SK-N-SH (cell line): ENCODE measurements around the gene ROBO1. TPM values are rescaled to one million over a fixed set of nuclear protein-coding genes. Genes with fewer than 3 reads are reported as not detected.

Experiments
- CTCF ChIA-PET: fragments of 300-600, 350-600 bp; formaldehyde crosslinking; extraction: SDS; loops from one replicate; lab custom pipeline; 2021; lab: Yijun Ruan, JAX
- POLR2A ChIA-PET: fragments of 350-600 bp; sonication (Branson Sonifier 250); formaldehyde crosslinking; extraction: SDS; loops from one replicate; lab custom pipeline; 2020; ENCODE audit warnings: antibody characterized with exemption, inconsistent platforms; lab: Yijun Ruan, JAX
- DNase-seq: peaks from one replicate; pipeline ENCODE4 v3.0.0; 2012
- H2AFZ ChIP-seq: fragments of 200-600 bp; sonication (generic); 2 replicates; pipeline ENCODE4 v1.8.1; 2016; ENCODE audit warnings: antibody characterized with exemption, mild to moderate bottlenecking, low read depth
- H3F3A ChIP-seq: fragments of 200-600 bp; sonication (generic); replicated peaks from 2 replicates; pipeline ENCODE3; 2016; ENCODE audit warnings: antibody characterized with exemption, mild to moderate bottlenecking; ENCODE audit not compliant: insufficient read depth
- H3K27ac ChIP-seq, 2 experiments: fragments of 200-500 bp in 1 of 2; fragments of 200-600 bp in 1 of 2; sonication (Bioruptor generic) in 1 of 2; sonication (generic), shearing (Covaris generic) in 1 of 2; 2 replicates each; pipeline versions ENCODE4 v1.5.1 to v1.6.1; 2014 to 2016; ENCODE audit warnings: low read depth in 2 of 2, inconsistent platforms in 1 of 2, low read length in 1 of 2, mild to moderate bottlenecking in 1 of 2, mixed read lengths in 1 of 2
- H3K27me3 ChIP-seq: fragments of 200-600 bp; sonication (generic), shearing (Covaris generic); 2 replicates; pipeline ENCODE4 v1.6.1; 2016; ENCODE audit warnings: mixed run types; ENCODE audit not compliant: insufficient read depth
- H3K36me3 ChIP-seq, 2 experiments: fragments of 200-500 bp in 1 of 2; fragments of 200-600 bp in 1 of 2; sonication (Bioruptor generic) in 1 of 2; sonication (generic) in 1 of 2; replicated peaks in 1 of 2; 2 replicates each; pipeline versions ENCODE3 to v1.5.1; 2014 to 2016; ENCODE audit warnings: low read length in 1 of 2, mild to moderate bottlenecking in 1 of 2; ENCODE audit not compliant: insufficient read depth in 2 of 2, control insufficient read depth in 1 of 2
- H3K4me1 ChIP-seq, 2 experiments: fragments of 200-500 bp in 1 of 2; fragments of 200-600 bp in 1 of 2; sonication (Bioruptor generic) in 1 of 2; sonication (generic), shearing (Covaris generic) in 1 of 2; 2 replicates each; pipeline versions ENCODE4 v1.5.1 to v1.6.1; 2014 to 2016; ENCODE audit warnings: low read depth in 1 of 2, low read length in 1 of 2, mixed run types in 1 of 2; ENCODE audit not compliant: insufficient read depth in 2 of 2, control insufficient read depth in 1 of 2
- H3K4me2 ChIP-seq: fragments of 200-600 bp; sonication (generic), shearing (Covaris generic); 2 replicates; pipeline ENCODE4 v1.6.1; 2017; ENCODE audit warnings: mixed run types
- H3K4me3 ChIP-seq, 2 experiments: fragments of 200-500 bp in 1 of 2; fragments of 200-600 bp in 1 of 2; sonication (Bioruptor generic) in 1 of 2; sonication (generic), shearing (Covaris generic) in 1 of 2; 2 replicates each; pipeline versions ENCODE4 v1.5.1 to v1.8.1; 2014 to 2016; ENCODE audit warnings: low read depth in 2 of 2, inconsistent platforms in 1 of 2, low read length in 1 of 2, mild to moderate bottlenecking in 1 of 2, mixed read lengths in 1 of 2, moderate library complexity in 1 of 2
- H3K79me2 ChIP-seq: fragments of 200-600 bp; sonication (generic); 2 replicates; pipeline ENCODE4 v1.8.1; 2017; ENCODE audit warnings: mild to moderate bottlenecking; ENCODE audit not compliant: insufficient read depth
- H3K9ac ChIP-seq: fragments of 200-600 bp; sonication (generic); 2 replicates; pipeline ENCODE4 v1.6.1; 2017; ENCODE audit warnings: mixed run types
- H3K9me2 ChIP-seq: fragments of 200-600 bp; sonication (generic); 2 replicates; pipeline ENCODE4 v1.6.1; 2017; ENCODE audit warnings: mixed run types
- H3K9me3 ChIP-seq: fragments of 200-600 bp; sonication (generic); 2 replicates; pipeline ENCODE4 v1.6.1; 2017; ENCODE audit warnings: mixed run types, mild to moderate bottlenecking, moderate library complexity
- H4K20me1 ChIP-seq: fragments of 200-600 bp; sonication (generic); 2 replicates; pipeline ENCODE4 v1.6.1; 2017; ENCODE audit warnings: mild to moderate bottlenecking, mixed run types; ENCODE audit not compliant: insufficient read depth
- CHD2 ChIP-seq: fragments of 150-350 bp; IDR thresholded peaks from 2 replicates; pipeline ENCODE4 v1.6.1; 2018; ENCODE audit warnings: low read length; ENCODE audit not compliant: partially characterized antibody
- EP300 ChIP-seq, 2 experiments: IDR thresholded peaks; 2 replicates each; pipeline versions ENCODE4 v1.4.0 to v1.6.1; 2012; ENCODE audit warnings: borderline replicate concordance in 1 of 2, low read depth in 1 of 2, low read length in 1 of 2
- FOXJ3 ChIP-seq: sonication (generic); formaldehyde crosslinking; IDR thresholded peaks from 2 replicates; pipeline ENCODE4 v1.5.1; 2020; ENCODE audit warnings: mild to moderate bottlenecking, missing genetic modification reagents
- FOXM1 ChIP-seq: IDR thresholded peaks from 2 replicates; pipeline ENCODE4 v1.4.0; 2012; ENCODE audit warnings: low read depth, mild to moderate bottlenecking
- MEF2A ChIP-seq: IDR thresholded peaks from 2 replicates; pipeline ENCODE4 v1.4.0; 2012; ENCODE audit warnings: low read depth, borderline replicate concordance
- NFIC ChIP-seq: IDR thresholded peaks from 2 replicates; pipeline ENCODE4 v1.4.0; 2012; ENCODE audit warnings: borderline replicate concordance
- POLR2AphosphoS5 ChIP-seq: IDR thresholded peaks from 2 replicates; pipeline ENCODE4 v1.6.1; 2012; ENCODE audit warnings: low read depth, low read length
- RCOR1 ChIP-seq: fragments of 150-350 bp; IDR thresholded peaks from 2 replicates; pipeline ENCODE4 v1.6.1; 2017; ENCODE audit warnings: antibody characterized with exemption, low read length
- SIN3A ChIP-seq: IDR thresholded peaks from 2 replicates; pipeline ENCODE4 v1.6.1; 2012; ENCODE audit warnings: low read depth, mild to moderate bottlenecking, low read length, moderate library complexity, borderline replicate concordance
- SMC3 ChIP-seq: IDR thresholded peaks from 2 replicates; pipeline ENCODE4 v1.6.1; 2012; ENCODE audit warnings: low read depth, low read length, improper control_type of control experiment
- TAF1 ChIP-seq: IDR thresholded peaks from 2 replicates; pipeline ENCODE4 v1.6.1; 2012; ENCODE audit warnings: low read depth, mild to moderate bottlenecking, low read length, moderate library complexity, borderline replicate concordance
- TCF12 ChIP-seq: IDR thresholded peaks from 2 replicates; pipeline ENCODE4 v1.4.0; 2012
- WGBS: methylation state at CpG from one replicate; pipeline ENCODE4 v1.1.6; 2017; ENCODE audit warnings: low lambda C conversion rate; 5-methylcytosine and 5-hydroxymethylcytosine counted together
- polyA plus RNA-seq, 3 experiments: library from polyadenylated mRNA; depleted of rRNA; stranded (reverse); fragments of >200 nt; gene quantifications; 2 replicates each; pipeline ENCODE4 v1.2.3, GENCODE V29; 2012
- TF ChIP-seq, protein P1 (sequence below): IDR thresholded peaks from 2 replicates; pipeline ENCODE4 v1.4.0; 2012; ENCODE audit warnings: low read depth
- TF ChIP-seq, protein P2 (sequence below): IDR thresholded peaks from 2 replicates; pipeline ENCODE4 v1.6.1; 2012; ENCODE audit warnings: mild to moderate bottlenecking, low read depth, low read length, moderate library complexity
- TF ChIP-seq, protein P3 (sequence below): IDR thresholded peaks from 2 replicates; pipeline ENCODE4; 2012
- TF ChIP-seq, protein P4 (sequence below): fragments of 150-350 bp; IDR thresholded peaks from 2 replicates; pipeline ENCODE4 v1.6.1; 2017; ENCODE audit warnings: antibody characterized with exemption, low read length, low read depth, borderline replicate concordance
- TF ChIP-seq, protein P5 (sequence below): IDR thresholded peaks from 2 replicates; pipeline ENCODE4 v1.4.0; 2012; ENCODE audit warnings: low read depth, borderline replicate concordance

ROBO1 gene
- polyA plus RNA-seq, 1 of the 3 experiments (the other 2 are of a cell fraction): 22.7 TPM

DNA sequence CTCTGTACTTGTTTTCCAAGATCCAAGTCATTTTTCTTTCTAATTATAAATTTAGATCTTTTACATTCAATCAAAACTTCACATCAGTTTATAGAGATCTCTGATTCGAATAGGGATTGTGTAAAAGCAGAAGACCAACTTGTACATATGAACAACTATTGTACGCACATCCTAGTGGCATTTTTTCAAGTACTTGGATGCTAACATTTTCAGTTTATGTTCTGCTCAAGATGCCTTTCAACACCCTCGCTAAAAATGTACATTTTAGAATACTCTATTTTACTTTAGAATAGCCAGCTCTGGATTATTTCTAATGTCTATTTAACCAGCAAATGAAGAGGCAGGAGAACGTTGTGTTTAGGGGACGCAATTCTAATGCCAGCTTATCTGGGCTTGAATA, 340.7 kb downstream of the ROBO1 start:
- H3K4me2 ChIP-seq: no peak overlapping the region
- no peaks in the 10 kb centered on the region for H3F3A ChIP-seq
- no peaks in the 10 kb centered on the region for H3K9me3 ChIP-seq
- POLR2A ChIA-PET: no interaction called here
- no peaks in the 10 kb centered on the region; a peak in 1 of 4 replicates for H3K4me1 ChIP-seq
- no peak overlapping the region for H3K4me3 ChIP-seq
- no peaks in the 10 kb centered on the region for H3K27me3 ChIP-seq
- TF ChIP-seq, protein P1, sequence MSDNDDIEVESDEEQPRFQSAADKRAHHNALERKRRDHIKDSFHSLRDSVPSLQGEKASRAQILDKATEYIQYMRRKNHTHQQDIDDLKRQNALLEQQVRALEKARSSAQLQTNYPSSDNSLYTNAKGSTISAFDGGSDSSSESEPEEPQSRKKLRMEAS: no peak
- TF ChIP-seq POLR2AphosphoS5: no peak
- CTCF ChIA-PET: no interaction called here
- H2AFZ ChIP-seq: no peak overlapping the region
- H3K9ac ChIP-seq: no peak overlapping the region
- H3K9me2 ChIP-seq: no peaks in the 10 kb centered on the region
- 47% methylated on average over 5 of the region's 5 CpGs for WGBS
- H4K20me1 ChIP-seq: no peaks in the 10 kb centered on the region
- H3K36me3 ChIP-seq: no peaks in the 10 kb centered on the region
- no peak overlapping the region for H3K27ac ChIP-seq
- DNase-seq: no peak
- H3K79me2 ChIP-seq: no peaks in the 10 kb centered on the region

DNA sequence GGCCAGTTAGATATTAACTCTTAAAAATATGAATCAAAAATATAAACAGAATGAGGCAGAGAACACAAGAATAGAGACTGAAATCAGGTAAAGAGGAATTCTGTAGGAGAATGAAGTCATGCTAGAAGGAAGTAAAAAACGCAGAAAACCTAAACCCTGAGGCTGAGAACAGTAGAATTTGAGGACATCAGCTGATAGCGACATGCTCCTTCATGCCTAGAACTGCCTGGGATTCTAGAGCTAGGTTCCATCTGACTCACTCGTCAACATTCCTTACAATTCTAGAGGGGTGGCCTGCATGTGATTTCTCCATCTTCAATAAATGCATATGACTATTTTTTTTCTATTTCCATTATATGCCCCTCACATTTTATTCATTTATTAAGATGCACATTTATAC, 343.0 kb downstream of the ROBO1 start:
- Histone ChIP-seq H3K27ac (no peak overlapping the region), H4K20me1 (no peaks in the 10 kb centered on the region), H3K4me3 (no peak overlapping the region), H3K9me3 (no peaks in the 10 kb centered on the region), H3K4me1 (no peaks in the 10 kb centered on the region; a peak in 1 of 4 replicates), H3K79me2 (no peaks in the 10 kb centered on the region), H3K36me3 (no peaks in the 10 kb centered on the region), H3K4me2 (no peak overlapping the region), H3K27me3 (no peaks in the 10 kb centered on the region), H3K9ac (no peak overlapping the region), H3K9me2 (no peaks in the 10 kb centered on the region), H2AFZ (peak overlapping the region; percentile 44; the same call in 1 of the 2 replicates), H3F3A (no peaks in the 10 kb centered on the region)
- TF ChIP-seq RCOR1 (no peak), EP300 (IDR thresholded peaks at IDR 0.05; ENCODE audit: borderline replicate concordance in 1 of 2, low read depth in 1 of 2, low read length in 1 of 2) (no peak), TCF12 (no peak), FOXJ3 (CRISPR knock-in tag) (no peak), FOXM1 (no peak), CHD2 (no peak), NFIC (no peak), MEF2A (no peak), SIN3A (no peak), TAF1 (no peak), POLR2AphosphoS5 (no peak), SMC3 (no peak)
- TF ChIP-seq, protein P2, sequence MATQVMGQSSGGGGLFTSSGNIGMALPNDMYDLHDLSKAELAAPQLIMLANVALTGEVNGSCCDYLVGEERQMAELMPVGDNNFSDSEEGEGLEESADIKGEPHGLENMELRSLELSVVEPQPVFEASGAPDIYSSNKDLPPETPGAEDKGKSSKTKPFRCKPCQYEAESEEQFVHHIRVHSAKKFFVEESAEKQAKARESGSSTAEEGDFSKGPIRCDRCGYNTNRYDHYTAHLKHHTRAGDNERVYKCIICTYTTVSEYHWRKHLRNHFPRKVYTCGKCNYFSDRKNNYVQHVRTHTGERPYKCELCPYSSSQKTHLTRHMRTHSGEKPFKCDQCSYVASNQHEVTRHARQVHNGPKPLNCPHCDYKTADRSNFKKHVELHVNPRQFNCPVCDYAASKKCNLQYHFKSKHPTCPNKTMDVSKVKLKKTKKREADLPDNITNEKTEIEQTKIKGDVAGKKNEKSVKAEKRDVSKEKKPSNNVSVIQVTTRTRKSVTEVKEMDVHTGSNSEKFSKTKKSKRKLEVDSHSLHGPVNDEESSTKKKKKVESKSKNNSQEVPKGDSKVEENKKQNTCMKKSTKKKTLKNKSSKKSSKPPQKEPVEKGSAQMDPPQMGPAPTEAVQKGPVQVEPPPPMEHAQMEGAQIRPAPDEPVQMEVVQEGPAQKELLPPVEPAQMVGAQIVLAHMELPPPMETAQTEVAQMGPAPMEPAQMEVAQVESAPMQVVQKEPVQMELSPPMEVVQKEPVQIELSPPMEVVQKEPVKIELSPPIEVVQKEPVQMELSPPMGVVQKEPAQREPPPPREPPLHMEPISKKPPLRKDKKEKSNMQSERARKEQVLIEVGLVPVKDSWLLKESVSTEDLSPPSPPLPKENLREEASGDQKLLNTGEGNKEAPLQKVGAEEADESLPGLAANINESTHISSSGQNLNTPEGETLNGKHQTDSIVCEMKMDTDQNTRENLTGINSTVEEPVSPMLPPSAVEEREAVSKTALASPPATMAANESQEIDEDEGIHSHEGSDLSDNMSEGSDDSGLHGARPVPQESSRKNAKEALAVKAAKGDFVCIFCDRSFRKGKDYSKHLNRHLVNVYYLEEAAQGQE: no peak
- TF ChIP-seq, protein P3, sequence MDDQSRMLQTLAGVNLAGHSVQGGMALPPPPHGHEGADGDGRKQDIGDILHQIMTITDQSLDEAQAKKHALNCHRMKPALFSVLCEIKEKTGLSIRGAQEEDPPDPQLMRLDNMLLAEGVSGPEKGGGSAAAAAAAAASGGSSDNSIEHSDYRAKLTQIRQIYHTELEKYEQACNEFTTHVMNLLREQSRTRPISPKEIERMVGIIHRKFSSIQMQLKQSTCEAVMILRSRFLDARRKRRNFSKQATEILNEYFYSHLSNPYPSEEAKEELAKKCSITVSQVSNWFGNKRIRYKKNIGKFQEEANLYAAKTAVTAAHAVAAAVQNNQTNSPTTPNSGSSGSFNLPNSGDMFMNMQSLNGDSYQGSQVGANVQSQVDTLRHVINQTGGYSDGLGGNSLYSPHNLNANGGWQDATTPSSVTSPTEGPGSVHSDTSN: no peak
- TF ChIP-seq, protein P4, sequence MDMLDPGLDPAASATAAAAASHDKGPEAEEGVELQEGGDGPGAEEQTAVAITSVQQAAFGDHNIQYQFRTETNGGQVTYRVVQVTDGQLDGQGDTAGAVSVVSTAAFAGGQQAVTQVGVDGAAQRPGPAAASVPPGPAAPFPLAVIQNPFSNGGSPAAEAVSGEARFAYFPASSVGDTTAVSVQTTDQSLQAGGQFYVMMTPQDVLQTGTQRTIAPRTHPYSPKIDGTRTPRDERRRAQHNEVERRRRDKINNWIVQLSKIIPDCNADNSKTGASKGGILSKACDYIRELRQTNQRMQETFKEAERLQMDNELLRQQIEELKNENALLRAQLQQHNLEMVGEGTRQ: no peak
- TF ChIP-seq, protein P5, sequence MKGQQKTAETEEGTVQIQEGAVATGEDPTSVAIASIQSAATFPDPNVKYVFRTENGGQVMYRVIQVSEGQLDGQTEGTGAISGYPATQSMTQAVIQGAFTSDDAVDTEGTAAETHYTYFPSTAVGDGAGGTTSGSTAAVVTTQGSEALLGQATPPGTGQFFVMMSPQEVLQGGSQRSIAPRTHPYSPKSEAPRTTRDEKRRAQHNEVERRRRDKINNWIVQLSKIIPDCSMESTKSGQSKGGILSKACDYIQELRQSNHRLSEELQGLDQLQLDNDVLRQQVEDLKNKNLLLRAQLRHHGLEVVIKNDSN: no peak
- 86% methylated on average over 3 of the region's 3 CpGs for WGBS
- no peak for DNase-seq
- ChIA-PET CTCF (interaction anchor here (0.5 kb wide), 1 partner anchor 1715 kb away, joined by 3 read pairs; no protein-coding TSS in a partner anchor), POLR2A (no interaction called here)
